PC-9 (cell line): ENCODE results near the gene BAK1. TPM values are rescaled to one million over a fixed set of nuclear protein-coding genes. Genes with fewer than 3 reads are reported as not detected.
A peak's percentile ranks its signal among the peaks of the same experiment; 100 is the strongest.

Source experiments
- BruUV-seq: library from RNA; stranded (reverse); fragments of 400-500 nt; replicated peaks from 2 replicates; lab custom pipeline; 2021; lab: Mats Ljungman, UMichigan
- CTCF ChIA-PET: fragments of 300-600 bp; sonication (Branson Sonifier 250); formaldehyde crosslinking; loops from one replicate; lab custom pipeline; 2022; ENCODE audit warnings: antibody characterized with exemption; lab: Charles Lee
- POLR2A ChIA-PET: fragments of 300-600 bp; sonication (Branson Sonifier 250); formaldehyde crosslinking; loops from one replicate; lab custom pipeline; 2022; ENCODE audit warnings: antibody characterized with exemption; ENCODE audit not compliant: unreplicated experiment; lab: Charles Lee
- DNase-seq, 2 experiments: peaks; one replicate each; pipeline versions ENCODE4 v3.0.0 to v3.0.0-alpha.2; 2015 to 2022; ENCODE audit warnings: mixed read lengths in 1 of 2
- H2AFZ ChIP-seq: fragments of 200-600 bp; sonication (generic); 2 replicates; pipeline ENCODE4 v1.8.1; 2017; ENCODE audit warnings: antibody characterized with exemption
- H3F3A ChIP-seq: fragments of 200-600 bp; sonication (generic); 2 replicates; pipeline ENCODE4 v1.8.1; 2017; ENCODE audit warnings: antibody characterized with exemption, mild to moderate bottlenecking, low read depth; ENCODE audit not compliant: insufficient read depth
- H3K27ac ChIP-seq: fragments of 200-600 bp; sonication (generic); 2 replicates; pipeline ENCODE4 v1.6.1; 2016; ENCODE audit warnings: mixed run types
- H3K27me3 ChIP-seq: fragments of 200-600 bp; sonication (generic); 2 replicates; pipeline ENCODE4 v1.6.1; 2016; ENCODE audit warnings: low read depth, mixed run types; ENCODE audit not compliant: insufficient read depth
- H3K36me3 ChIP-seq: fragments of 200-600 bp; sonication (generic); 2 replicates; pipeline ENCODE4 v1.6.1; 2016; ENCODE audit warnings: low read depth, mixed run types
- H3K4me1 ChIP-seq: fragments of 200-600 bp; sonication (generic); replicated peaks from 2 replicates; pipeline ENCODE4 v1.6.1; 2016; ENCODE audit warnings: mixed run types; ENCODE audit not compliant: insufficient read depth
- H3K4me2 ChIP-seq: fragments of 200-600 bp; sonication (generic); 2 replicates; pipeline ENCODE4 v1.6.1; 2017; ENCODE audit warnings: mixed run types
- H3K4me3 ChIP-seq: fragments of 200-600 bp; sonication (generic); 2 replicates; pipeline ENCODE4 v1.6.1; 2016; ENCODE audit warnings: mixed run types
- H3K79me2 ChIP-seq: fragments of 200-600 bp; sonication (generic); 2 replicates; pipeline ENCODE4 v1.6.1; 2017; ENCODE audit warnings: low read depth, mixed run types
- H3K9me2 ChIP-seq: fragments of 200-600 bp; sonication (generic); 2 replicates; pipeline ENCODE4 v1.8.1; 2017; ENCODE audit warnings: mild to moderate bottlenecking; ENCODE audit not compliant: insufficient read depth
- H3K9me3 ChIP-seq: fragments of 200-600 bp; sonication (generic); 2 replicates; pipeline ENCODE4 v1.8.1; 2016; ENCODE audit warnings: low read depth; ENCODE audit not compliant: insufficient read depth
- H4K20me1 ChIP-seq: fragments of 200-600 bp; sonication (generic); 2 replicates; pipeline ENCODE4 v1.8.1; 2017; ENCODE audit not compliant: insufficient read depth
- EZH2 ChIP-seq: fragments of 200-600 bp; sonication (generic); IDR thresholded peaks from 2 replicates; pipeline ENCODE4 v1.8.0; 2017; ENCODE audit warnings: antibody characterized with exemption, low read depth
- intact Hi-C: fragments of 100-400 bp; cut with micrococcal nuclease; formaldehyde crosslinking; loops from one replicate; pipeline ENCODE4 v1.10.0; 2022; ENCODE audit not compliant: unreplicated experiment
- total RNA-seq: library from RNA; stranded (reverse); gene quantifications from 2 replicates; pipeline ENCODE4 v1.2.3, GENCODE V29; 2021
- TF ChIP-seq, protein P1 (sequence below): fragments of 200-600 bp; sonication (generic); conservative IDR thresholded peaks from 2 replicates; pipeline ENCODE4 v1.6.1; 2017; ENCODE audit warnings: mixed run types, antibody characterized with exemption, mild to moderate bottlenecking, moderate library complexity

Gene BAK1
- total RNA-seq, 1 experiment from 2014 or later: 28.4 TPM

DNA sequence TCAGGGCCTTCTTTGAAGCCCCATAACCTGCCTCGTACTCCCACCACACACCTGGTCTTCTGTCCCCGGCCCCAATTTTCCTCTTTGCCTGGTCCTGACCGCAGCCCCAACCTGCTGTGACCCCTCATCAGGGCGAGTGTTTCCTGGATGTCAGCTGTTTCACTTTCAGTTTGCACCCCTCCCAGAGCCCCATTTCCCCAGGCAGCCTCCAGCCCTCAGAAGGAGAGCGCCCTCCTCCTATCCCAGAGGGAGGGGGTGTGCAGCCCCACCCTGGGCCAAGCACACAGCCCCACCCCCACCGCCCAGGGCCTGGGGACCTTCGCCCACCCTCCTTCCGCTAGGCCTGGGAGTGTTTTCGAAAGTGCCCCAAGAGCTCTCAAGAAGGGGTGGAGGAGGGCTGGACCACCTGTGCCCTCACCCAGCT lies 1.5 kb downstream of the BAK1 start:
- Histone ChIP-seq H3F3A (peaks cover 14% of the 10 kb centered on the region), H3K27ac (no peak overlapping the region), H4K20me1 (no peaks in the 10 kb centered on the region), H3K4me1 (peaks cover 15% of the 10 kb centered on the region), H2AFZ (no peak overlapping the region), H3K36me3 (no peaks in the 10 kb centered on the region), H3K27me3 (no peaks in the 10 kb centered on the region), H3K4me3 (peak overlapping the region; percentile 98; the same call in 1 of the 2 replicates), H3K4me2 (peak overlapping the region; percentile 89), H3K9me3 (no peaks in the 10 kb centered on the region), H3K9me2 (no peaks in the 10 kb centered on the region), H3K79me2 (peaks cover 16% of the 10 kb centered on the region)
- DNase-seq: no peak
- no TSS peak for BruUV-seq
- intact Hi-C loops: loop anchor here (2.0 to 10.0 kb wide), 3 partner anchors 152 to 294 kb away; partner anchors contain the start of genes PFDN6, TAPBP, WDR46 and ZBTB22
- ChIA-PET CTCF (no interaction called here), POLR2A (no interaction called here)
- TF ChIP-seq EZH2: no peak
- TF ChIP-seq, protein P1, sequence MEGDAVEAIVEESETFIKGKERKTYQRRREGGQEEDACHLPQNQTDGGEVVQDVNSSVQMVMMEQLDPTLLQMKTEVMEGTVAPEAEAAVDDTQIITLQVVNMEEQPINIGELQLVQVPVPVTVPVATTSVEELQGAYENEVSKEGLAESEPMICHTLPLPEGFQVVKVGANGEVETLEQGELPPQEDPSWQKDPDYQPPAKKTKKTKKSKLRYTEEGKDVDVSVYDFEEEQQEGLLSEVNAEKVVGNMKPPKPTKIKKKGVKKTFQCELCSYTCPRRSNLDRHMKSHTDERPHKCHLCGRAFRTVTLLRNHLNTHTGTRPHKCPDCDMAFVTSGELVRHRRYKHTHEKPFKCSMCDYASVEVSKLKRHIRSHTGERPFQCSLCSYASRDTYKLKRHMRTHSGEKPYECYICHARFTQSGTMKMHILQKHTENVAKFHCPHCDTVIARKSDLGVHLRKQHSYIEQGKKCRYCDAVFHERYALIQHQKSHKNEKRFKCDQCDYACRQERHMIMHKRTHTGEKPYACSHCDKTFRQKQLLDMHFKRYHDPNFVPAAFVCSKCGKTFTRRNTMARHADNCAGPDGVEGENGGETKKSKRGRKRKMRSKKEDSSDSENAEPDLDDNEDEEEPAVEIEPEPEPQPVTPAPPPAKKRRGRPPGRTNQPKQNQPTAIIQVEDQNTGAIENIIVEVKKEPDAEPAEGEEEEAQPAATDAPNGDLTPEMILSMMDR: no peak

DNA sequence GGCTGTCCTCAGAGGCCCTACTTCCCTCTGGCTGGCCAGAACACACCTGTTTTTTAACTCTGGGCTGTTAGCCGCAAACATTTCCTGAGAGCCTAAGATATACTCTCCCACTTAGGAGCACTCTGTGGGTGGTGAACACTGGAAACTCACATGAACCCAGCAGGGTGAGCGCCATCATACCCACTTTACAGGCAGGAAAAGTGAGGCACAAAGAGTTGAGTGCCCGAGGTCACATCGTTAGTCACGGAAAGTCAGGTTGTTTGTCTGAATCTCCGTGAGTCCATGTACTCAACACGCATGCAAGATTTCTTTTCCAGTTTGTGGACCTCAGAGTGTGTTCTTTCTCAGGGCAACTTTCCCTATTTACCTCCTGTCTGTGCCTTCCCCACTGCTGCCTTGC lies 1.9 kb downstream of the BAK1 start:
- Histone ChIP-seq H3K9me2 (no peaks in the 10 kb centered on the region), H3K36me3 (no peaks in the 10 kb centered on the region), H3K4me2 (peak overlapping the region; percentile 89; the same call in 1 of the 2 replicates), H2AFZ (no peak overlapping the region), H3K4me1 (peaks cover 15% of the 10 kb centered on the region), H4K20me1 (no peaks in the 10 kb centered on the region), H3K4me3 (no peak overlapping the region), H3K27ac (no peak overlapping the region), H3K79me2 (peaks cover 16% of the 10 kb centered on the region), H3K9me3 (no peaks in the 10 kb centered on the region), H3F3A (peaks cover 14% of the 10 kb centered on the region), H3K27me3 (no peaks in the 10 kb centered on the region)
- POLR2A ChIA-PET: no interaction called here
- TF ChIP-seq EZH2: no peak
- TF ChIP-seq, protein P1: no peak
- CTCF ChIA-PET: no interaction called here
- intact Hi-C loops: loop anchor here (2.0 to 10.0 kb wide), 3 partner anchors 151 to 293 kb away; partner anchors contain the start of genes PFDN6, TAPBP, WDR46 and ZBTB22
- TSS peak; percentile 0 for BruUV-seq
- no peak for DNase-seq

DNA sequence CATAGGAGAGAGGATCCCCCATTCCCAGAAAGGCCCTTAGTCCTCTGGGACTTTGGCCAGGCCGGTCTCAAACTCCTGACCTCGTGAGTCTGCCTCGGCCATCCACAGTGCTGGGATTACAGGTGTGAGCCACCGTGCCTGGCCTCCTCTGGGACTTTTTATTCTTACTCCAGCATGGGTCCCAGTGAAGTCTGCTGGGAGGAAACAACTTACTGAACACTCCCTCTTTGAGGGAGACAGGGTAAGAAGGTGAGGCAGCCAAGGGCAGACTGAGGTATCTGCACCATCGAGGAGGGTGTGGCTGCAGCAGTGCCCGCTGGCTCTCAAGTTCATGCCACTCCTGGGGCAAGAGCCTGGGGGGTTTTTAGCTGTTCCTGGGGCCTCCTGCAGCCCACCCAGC lies 2.4 kb downstream of the BAK1 start:
- TF ChIP-seq, protein P1: no peak
- H3K79me2 ChIP-seq: peaks cover 16% of the 10 kb centered on the region
- BruUV-seq: no TSS peak
- intact Hi-C loops: loop anchor here (2.0 to 10.0 kb wide), 3 partner anchors 151 to 293 kb away; partner anchors contain the start of genes PFDN6, TAPBP, WDR46 and ZBTB22
- DNase-seq: no peak
- H2AFZ ChIP-seq: no peak overlapping the region
- H4K20me1 ChIP-seq: no peaks in the 10 kb centered on the region
- peaks cover 15% of the 10 kb centered on the region for H3K4me1 ChIP-seq
- H3F3A ChIP-seq: peaks cover 14% of the 10 kb centered on the region
- H3K36me3 ChIP-seq: no peaks in the 10 kb centered on the region
- no peak overlapping the region for H3K4me3 ChIP-seq
- H3K4me2 ChIP-seq: no peak overlapping the region
- H3K9me3 ChIP-seq: no peaks in the 10 kb centered on the region
- no peaks in the 10 kb centered on the region for H3K27me3 ChIP-seq
- no peak overlapping the region for H3K27ac ChIP-seq
- H3K9me2 ChIP-seq: no peaks in the 10 kb centered on the region
- POLR2A ChIA-PET: no interaction called here
- CTCF ChIA-PET: no interaction called here
